ENCODE data around the gene KCNK17. TPM values are rescaled to one million over a fixed set of nuclear protein-coding genes. Genes with fewer than 3 reads are reported as not detected.

Gene KCNK17
- total RNA-seq, 1 experiment from 2014 or later: not detected

DNA sequence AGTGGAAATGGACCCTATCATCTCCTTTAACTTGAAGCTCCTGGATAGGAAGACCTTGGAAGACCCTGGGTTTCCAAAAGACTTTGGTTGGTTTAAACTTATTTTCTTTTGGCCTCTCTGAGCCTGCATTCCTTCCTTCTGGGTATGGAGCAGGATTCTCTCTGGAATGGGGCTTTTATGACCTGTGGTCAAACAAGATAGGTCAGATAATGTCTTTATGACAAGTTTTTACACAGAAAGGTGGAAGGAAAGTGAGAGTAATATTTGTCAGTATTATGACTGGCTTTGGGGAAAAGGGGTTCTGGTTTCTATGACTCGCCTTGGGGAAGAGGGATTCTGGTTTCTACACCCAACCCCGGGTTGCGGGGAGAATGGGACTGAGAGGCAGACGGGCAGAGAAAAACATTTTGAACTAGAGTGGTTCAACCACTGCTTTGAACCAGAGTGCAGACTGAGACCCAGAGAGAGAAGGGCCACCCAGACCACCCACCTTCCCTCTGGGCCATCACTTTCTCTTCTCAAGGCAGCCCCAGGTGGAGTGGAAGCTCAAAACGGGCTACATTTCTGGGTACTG lies 47.4 kb downstream of the KCNK17 start:
- Histone ChIP-seq H3K9me3 (ENCODE audit: control insufficient read depth, insufficient read depth, low read depth, low read length) (no peaks in the 10 kb centered on the region), H3K27me3 (ENCODE audit: control insufficient read depth, insufficient read depth, low read length) (no peaks in the 10 kb centered on the region; the same call in 1 of the 2 replicates), H3K4me1 (ENCODE audit: control insufficient read depth, insufficient read depth, low read length) (no peaks in the 10 kb centered on the region), H3K4me3 (ENCODE audit: low read depth in 2 of 2, low read length in 2 of 2) (no peak overlapping the region), H3K27ac (ENCODE audit: low read length) (no peak overlapping the region), H3K36me3 (ENCODE audit: control insufficient read depth, insufficient read depth, low read length) (no peaks in the 10 kb centered on the region)
- CTCF ChIA-PET: no interaction called here
- in situ Hi-C loops (cut with HindIII; ENCODE audit: low pct_unique_long_range_greater_than_20kb, low sequenced_read_pairs): no loop called here
- no peak for DNase-seq (ENCODE audit: low read depth, low spot score)
- intact Hi-C loops (cut with micrococcal nuclease; ENCODE audit: unreplicated experiment): no loop called here
- ATAC-seq: no peak
- TF ChIP-seq, protein P1, sequence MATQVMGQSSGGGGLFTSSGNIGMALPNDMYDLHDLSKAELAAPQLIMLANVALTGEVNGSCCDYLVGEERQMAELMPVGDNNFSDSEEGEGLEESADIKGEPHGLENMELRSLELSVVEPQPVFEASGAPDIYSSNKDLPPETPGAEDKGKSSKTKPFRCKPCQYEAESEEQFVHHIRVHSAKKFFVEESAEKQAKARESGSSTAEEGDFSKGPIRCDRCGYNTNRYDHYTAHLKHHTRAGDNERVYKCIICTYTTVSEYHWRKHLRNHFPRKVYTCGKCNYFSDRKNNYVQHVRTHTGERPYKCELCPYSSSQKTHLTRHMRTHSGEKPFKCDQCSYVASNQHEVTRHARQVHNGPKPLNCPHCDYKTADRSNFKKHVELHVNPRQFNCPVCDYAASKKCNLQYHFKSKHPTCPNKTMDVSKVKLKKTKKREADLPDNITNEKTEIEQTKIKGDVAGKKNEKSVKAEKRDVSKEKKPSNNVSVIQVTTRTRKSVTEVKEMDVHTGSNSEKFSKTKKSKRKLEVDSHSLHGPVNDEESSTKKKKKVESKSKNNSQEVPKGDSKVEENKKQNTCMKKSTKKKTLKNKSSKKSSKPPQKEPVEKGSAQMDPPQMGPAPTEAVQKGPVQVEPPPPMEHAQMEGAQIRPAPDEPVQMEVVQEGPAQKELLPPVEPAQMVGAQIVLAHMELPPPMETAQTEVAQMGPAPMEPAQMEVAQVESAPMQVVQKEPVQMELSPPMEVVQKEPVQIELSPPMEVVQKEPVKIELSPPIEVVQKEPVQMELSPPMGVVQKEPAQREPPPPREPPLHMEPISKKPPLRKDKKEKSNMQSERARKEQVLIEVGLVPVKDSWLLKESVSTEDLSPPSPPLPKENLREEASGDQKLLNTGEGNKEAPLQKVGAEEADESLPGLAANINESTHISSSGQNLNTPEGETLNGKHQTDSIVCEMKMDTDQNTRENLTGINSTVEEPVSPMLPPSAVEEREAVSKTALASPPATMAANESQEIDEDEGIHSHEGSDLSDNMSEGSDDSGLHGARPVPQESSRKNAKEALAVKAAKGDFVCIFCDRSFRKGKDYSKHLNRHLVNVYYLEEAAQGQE (IDR thresholded peaks at IDR 0.05; ENCODE audit: insufficient read depth in 1 of 2, low read depth in 2 of 2, low read length in 1 of 2): no peak
- TF ChIP-seq POLR2AphosphoS5 (IDR thresholded peaks at IDR 0.05; ENCODE audit: low read depth, low read length) (no peak), TCF7L2 (IDR thresholded peaks at IDR 0.05; ENCODE audit: low read depth, low read length) (no peak)
- POLR2A ChIA-PET: no interaction called here
- BruUV-seq (replicated peaks): no TSS peak

DNA sequence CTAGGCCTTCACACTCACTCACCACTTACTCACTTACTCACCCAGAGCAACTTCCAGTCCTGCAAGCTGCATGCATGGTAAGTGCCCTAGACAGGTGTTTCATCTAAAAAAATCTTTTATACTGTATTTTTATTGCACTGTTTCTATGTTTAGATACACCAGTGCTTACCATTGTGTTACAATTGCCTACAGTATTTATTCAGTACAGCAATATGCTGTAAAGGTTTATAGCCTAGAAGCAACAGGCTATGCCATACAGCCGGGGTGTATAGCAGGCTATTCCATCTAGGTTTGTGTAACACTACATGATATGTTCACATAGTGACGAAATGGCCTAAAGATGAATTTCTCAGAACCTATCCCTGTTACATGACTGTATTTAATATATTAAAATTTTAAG lies 47.8 kb downstream of the KCNK17 start:
- no peak overlapping the region for H3K4me3 ChIP-seq (ENCODE audit: low read depth in 2 of 2, low read length in 2 of 2)
- CTCF ChIA-PET: no interaction called here
- H3K27ac ChIP-seq (ENCODE audit: low read length): no peak overlapping the region
- in situ Hi-C loops (cut with HindIII; ENCODE audit: low pct_unique_long_range_greater_than_20kb, low sequenced_read_pairs) (no loop called here), intact Hi-C loops (cut with micrococcal nuclease; ENCODE audit: unreplicated experiment) (no loop called here)
- no peaks in the 10 kb centered on the region for H3K9me3 ChIP-seq (ENCODE audit: control insufficient read depth, insufficient read depth, low read depth, low read length)
- TF ChIP-seq, protein P1 (IDR thresholded peaks at IDR 0.05; ENCODE audit: insufficient read depth in 1 of 2, low read depth in 2 of 2, low read length in 1 of 2): no peak
- no peak for TF ChIP-seq TCF7L2 (IDR thresholded peaks at IDR 0.05; ENCODE audit: low read depth, low read length)
- no peak for TF ChIP-seq POLR2AphosphoS5 (IDR thresholded peaks at IDR 0.05; ENCODE audit: low read depth, low read length)
- TF ChIP-seq, protein P2, sequence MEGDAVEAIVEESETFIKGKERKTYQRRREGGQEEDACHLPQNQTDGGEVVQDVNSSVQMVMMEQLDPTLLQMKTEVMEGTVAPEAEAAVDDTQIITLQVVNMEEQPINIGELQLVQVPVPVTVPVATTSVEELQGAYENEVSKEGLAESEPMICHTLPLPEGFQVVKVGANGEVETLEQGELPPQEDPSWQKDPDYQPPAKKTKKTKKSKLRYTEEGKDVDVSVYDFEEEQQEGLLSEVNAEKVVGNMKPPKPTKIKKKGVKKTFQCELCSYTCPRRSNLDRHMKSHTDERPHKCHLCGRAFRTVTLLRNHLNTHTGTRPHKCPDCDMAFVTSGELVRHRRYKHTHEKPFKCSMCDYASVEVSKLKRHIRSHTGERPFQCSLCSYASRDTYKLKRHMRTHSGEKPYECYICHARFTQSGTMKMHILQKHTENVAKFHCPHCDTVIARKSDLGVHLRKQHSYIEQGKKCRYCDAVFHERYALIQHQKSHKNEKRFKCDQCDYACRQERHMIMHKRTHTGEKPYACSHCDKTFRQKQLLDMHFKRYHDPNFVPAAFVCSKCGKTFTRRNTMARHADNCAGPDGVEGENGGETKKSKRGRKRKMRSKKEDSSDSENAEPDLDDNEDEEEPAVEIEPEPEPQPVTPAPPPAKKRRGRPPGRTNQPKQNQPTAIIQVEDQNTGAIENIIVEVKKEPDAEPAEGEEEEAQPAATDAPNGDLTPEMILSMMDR (IDR thresholded peaks at IDR 0.05): no peak
- TF ChIP-seq SIN3A (IDR thresholded peaks at IDR 0.05; ENCODE audit: borderline replicate concordance, insufficient read depth, low read depth, low read length): no peak
- POLR2A ChIA-PET: no interaction called here
- no peaks in the 10 kb centered on the region for H3K4me1 ChIP-seq (ENCODE audit: control insufficient read depth, insufficient read depth, low read length)
- BruUV-seq (replicated peaks): no TSS peak
- DNase-seq (ENCODE audit: low read depth, low spot score) (no peak), ATAC-seq (no peak)
- H3K36me3 ChIP-seq (ENCODE audit: control insufficient read depth, insufficient read depth, low read length): no peaks in the 10 kb centered on the region
- no peaks in the 10 kb centered on the region; the same call in 1 of the 2 replicates for H3K27me3 ChIP-seq (ENCODE audit: control insufficient read depth, insufficient read depth, low read length)

Data from Panc1 (cell line).